Calu3 (cell line): Measurements from ENCODE around the gene CC2D1B. TPM values are rescaled to one million over a fixed set of nuclear protein-coding genes. Genes with fewer than 3 reads are reported as not detected.

ENCODE experiments used
- BruUV-seq: library from RNA; stranded (reverse); fragments of 400-500 nt; replicated peaks from 2 replicates; lab custom pipeline; 2021; lab: Mats Ljungman, UMichigan
- CTCF ChIA-PET: fragments of 300-600 bp; sonication (Branson Sonifier 250); formaldehyde crosslinking; loops from one replicate; lab custom pipeline; 2022; ENCODE audit warnings: antibody characterized with exemption; lab: Charles Lee
- DNase-seq: peaks from one replicate; pipeline ENCODE4 v3.0.0; 2022
- H3K27ac Mint-ChIP-seq: one replicate; pipeline ENCODE4 v1.8.0; 2022; ENCODE audit warnings: mixed read lengths; ENCODE audit not compliant: unreplicated experiment
- H3K27me3 Mint-ChIP-seq: one replicate; pipeline ENCODE4 v1.8.0; 2022; ENCODE audit warnings: mixed read lengths; ENCODE audit not compliant: unreplicated experiment
- H3K36me3 Mint-ChIP-seq: one replicate; pipeline ENCODE4 v1.8.0; 2022; ENCODE audit warnings: mild to moderate bottlenecking, moderate library complexity, mixed read lengths; ENCODE audit not compliant: insufficient read depth, unreplicated experiment
- H3K4me1 Mint-ChIP-seq: one replicate; pipeline ENCODE4 v1.8.0; 2022; ENCODE audit warnings: mild to moderate bottlenecking, low read depth, mixed read lengths; ENCODE audit not compliant: unreplicated experiment
- H3K4me3 Mint-ChIP-seq: one replicate; pipeline ENCODE4 v1.8.0; 2022; ENCODE audit warnings: mild to moderate bottlenecking, low read depth, moderate library complexity, mixed read lengths; ENCODE audit not compliant: unreplicated experiment
- H3K9me3 Mint-ChIP-seq: one replicate; pipeline ENCODE4 v1.8.0; 2022; ENCODE audit warnings: low read depth, mixed read lengths; ENCODE audit not compliant: unreplicated experiment
- intact Hi-C: fragments of 100-400 bp; cut with micrococcal nuclease; formaldehyde crosslinking; loops from one replicate; pipeline ENCODE4 v1.10.0; 2022; ENCODE audit not compliant: unreplicated experiment
- total RNA-seq: library from RNA; stranded (reverse); gene quantifications from 2 replicates; pipeline ENCODE4 v1.2.3, GENCODE V29; 2022
- TF ChIP-seq, protein P1 (sequence below): fragments of 200-600 bp; IDR thresholded peaks from one replicate; pipeline ENCODE4 v1.8.0; 2022; ENCODE audit warnings: antibody characterized with exemption; ENCODE audit not compliant: unreplicated experiment

Gene CC2D1B
- total RNA-seq, 1 experiment from 2014 or later = 42.6 TPM

DNA sequence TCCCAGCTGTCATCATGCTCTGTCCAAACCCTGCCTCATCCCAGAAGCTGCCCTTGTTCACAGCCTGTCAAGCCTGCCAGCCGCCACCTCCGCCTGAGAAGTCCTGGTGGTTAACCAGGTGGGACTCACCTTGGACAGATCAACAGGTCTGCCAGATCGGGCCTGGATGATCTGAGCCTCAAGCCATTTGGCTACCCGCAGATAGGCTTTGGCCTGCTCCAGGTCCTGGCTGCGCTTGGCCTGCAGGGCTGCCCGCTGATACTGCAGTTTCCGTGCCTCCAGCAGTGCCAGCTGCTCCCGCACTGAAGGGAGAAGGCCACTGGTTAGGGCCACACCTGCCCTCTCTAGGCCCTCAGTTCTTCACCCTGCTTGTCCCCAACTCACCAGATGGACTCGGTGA, 8.6 kb downstream of the CC2D1B start:
- H3K36me3 Mint-ChIP-seq = peaks cover 47% of the 10 kb centered on the region

DNA sequence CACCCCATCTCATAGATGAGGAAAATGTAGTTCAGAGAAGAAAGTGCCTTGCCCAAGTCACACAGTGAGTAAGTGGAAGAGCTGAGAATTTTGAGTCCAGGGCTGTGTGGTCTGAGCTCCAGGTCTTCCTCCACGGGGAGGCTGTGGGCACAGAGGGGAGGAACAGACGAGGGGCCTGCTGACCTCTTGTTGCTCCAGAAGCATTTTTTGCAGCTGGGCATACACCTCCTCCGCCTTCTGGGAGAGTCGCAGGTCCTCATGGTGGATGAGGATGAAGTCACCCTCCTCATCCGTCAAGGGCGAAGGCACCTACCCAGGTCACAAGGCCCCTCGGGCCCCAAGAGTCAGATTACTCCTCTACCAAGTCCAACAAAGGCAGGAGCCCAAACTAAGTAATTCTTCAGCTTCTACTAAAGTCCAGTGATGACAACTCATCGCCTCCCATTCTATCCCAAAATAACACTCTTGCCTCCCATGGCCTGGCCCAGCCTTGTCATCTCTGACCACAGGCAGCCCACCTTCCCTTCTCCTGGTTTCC, 9.1 kb downstream of the CC2D1B start:
- no peak overlapping the region for H3K27ac Mint-ChIP-seq
- no peaks in the 10 kb centered on the region for H3K9me3 Mint-ChIP-seq
- TF ChIP-seq, protein P1, sequence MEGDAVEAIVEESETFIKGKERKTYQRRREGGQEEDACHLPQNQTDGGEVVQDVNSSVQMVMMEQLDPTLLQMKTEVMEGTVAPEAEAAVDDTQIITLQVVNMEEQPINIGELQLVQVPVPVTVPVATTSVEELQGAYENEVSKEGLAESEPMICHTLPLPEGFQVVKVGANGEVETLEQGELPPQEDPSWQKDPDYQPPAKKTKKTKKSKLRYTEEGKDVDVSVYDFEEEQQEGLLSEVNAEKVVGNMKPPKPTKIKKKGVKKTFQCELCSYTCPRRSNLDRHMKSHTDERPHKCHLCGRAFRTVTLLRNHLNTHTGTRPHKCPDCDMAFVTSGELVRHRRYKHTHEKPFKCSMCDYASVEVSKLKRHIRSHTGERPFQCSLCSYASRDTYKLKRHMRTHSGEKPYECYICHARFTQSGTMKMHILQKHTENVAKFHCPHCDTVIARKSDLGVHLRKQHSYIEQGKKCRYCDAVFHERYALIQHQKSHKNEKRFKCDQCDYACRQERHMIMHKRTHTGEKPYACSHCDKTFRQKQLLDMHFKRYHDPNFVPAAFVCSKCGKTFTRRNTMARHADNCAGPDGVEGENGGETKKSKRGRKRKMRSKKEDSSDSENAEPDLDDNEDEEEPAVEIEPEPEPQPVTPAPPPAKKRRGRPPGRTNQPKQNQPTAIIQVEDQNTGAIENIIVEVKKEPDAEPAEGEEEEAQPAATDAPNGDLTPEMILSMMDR = no peak
- DNase-seq = no peak
- H3K4me1 Mint-ChIP-seq = no peaks in the 10 kb centered on the region
- BruUV-seq = no TSS peak
- H3K4me3 Mint-ChIP-seq = no peak overlapping the region
- no peaks in the 10 kb centered on the region for H3K27me3 Mint-ChIP-seq
- H3K36me3 Mint-ChIP-seq = peaks cover 45% of the 10 kb centered on the region
- CTCF ChIA-PET = interaction anchor here (0.6 kb wide), 1 partner anchor 42 kb away, joined by 4 read pairs; no protein-coding TSS in a partner anchor
- intact Hi-C loops = no loop called here

More for the DNA sequence above, 8.6 kb downstream of the CC2D1B start:
- TF ChIP-seq, protein P1 = no peak
- H3K27me3 Mint-ChIP-seq = no peaks in the 10 kb centered on the region
- H3K27ac Mint-ChIP-seq = no peak overlapping the region
- BruUV-seq = no TSS peak
- H3K4me3 Mint-ChIP-seq = no peak overlapping the region
- CTCF ChIA-PET = interaction anchor here (0.6 kb wide), 1 partner anchor 42 kb away, joined by 4 read pairs; no protein-coding TSS in a partner anchor
- DNase-seq = no peak
- intact Hi-C loops = no loop called here
- no peaks in the 10 kb centered on the region for H3K4me1 Mint-ChIP-seq
- H3K9me3 Mint-ChIP-seq = no peaks in the 10 kb centered on the region

DNA sequence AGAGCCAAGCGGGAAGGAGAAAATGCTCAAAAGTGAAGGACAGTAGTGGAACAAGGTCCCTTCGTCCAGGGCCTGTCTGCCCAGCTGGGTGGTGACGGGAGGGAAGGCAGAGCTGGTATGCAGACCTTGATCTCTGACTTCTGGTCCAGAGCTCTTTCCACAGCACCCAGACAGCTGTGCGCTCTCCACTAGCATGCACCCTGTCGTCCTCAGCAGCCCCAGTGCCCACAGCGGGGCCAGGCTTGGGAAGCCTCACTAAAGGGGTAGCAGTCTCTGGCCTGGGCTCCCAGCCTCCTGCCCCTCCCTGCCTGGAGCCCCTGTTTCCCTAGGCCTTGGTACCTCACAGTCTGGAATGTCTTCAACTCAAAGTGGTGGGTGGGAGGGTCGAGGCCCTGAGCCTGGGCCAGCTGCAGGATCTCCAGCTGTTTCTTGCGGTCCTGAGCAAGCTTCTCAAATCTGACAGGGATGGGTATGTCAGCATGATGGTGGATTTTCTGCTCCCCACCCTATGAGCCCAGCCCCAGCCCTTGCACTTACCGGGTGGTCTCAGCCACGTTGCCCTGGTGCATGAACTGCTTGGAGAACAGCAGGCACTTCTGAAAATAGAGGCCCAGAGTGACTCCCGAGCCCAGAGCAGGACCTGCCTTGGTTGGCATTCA, 10.0 kb downstream of the CC2D1B start:
- no peak for DNase-seq
- no peaks in the 10 kb centered on the region for H3K9me3 Mint-ChIP-seq
- H3K27ac Mint-ChIP-seq = no peak overlapping the region
- H3K36me3 Mint-ChIP-seq = peaks cover 36% of the 10 kb centered on the region
- no peaks in the 10 kb centered on the region for H3K4me1 Mint-ChIP-seq
- CTCF ChIA-PET = no interaction called here
- intact Hi-C loops = no loop called here
- no peak overlapping the region for H3K4me3 Mint-ChIP-seq
- BruUV-seq = no TSS peak
- H3K27me3 Mint-ChIP-seq = no peaks in the 10 kb centered on the region
- TF ChIP-seq, protein P1 = no peak

DNA sequence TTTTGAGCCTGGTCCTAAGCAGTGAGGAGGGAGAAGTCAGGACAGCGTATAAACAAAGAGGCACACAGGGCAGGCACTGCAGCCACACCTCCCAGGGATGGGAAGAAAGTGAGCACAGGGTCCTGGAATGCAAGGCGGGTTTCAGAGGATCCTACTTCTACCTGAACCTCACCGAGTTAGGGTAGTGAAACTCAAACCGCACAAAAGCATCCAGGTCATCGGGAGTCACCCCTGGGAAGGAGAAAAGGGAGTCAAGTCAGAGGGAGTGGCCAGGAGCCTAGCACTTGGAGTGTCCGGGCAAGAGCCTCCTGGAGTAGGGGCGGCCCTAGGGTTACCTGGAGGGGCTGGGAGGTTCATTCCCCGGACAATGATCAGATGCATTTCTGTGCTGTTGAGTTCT, 10.6 kb downstream of the CC2D1B start:
- TF ChIP-seq, protein P1 = no peak
- H3K27ac Mint-ChIP-seq = no peak overlapping the region
- no TSS peak for BruUV-seq
- no peaks in the 10 kb centered on the region for H3K4me1 Mint-ChIP-seq
- DNase-seq = no peak
- H3K27me3 Mint-ChIP-seq = no peaks in the 10 kb centered on the region
- peaks cover 36% of the 10 kb centered on the region for H3K36me3 Mint-ChIP-seq
- H3K4me3 Mint-ChIP-seq = no peak overlapping the region
- CTCF ChIA-PET = no interaction called here
- no peaks in the 10 kb centered on the region for H3K9me3 Mint-ChIP-seq
- intact Hi-C loops = no loop called here
